22Rv1 (cell line): ENCODE results near the gene SUCO.

Source experiments
- H3K27ac ChIP-seq: fragments of 450-650 bp; 2 replicates; pipeline ENCODE4 v1.5.1; 2017
- CTCF ChIP-seq: fragments of 450-650 bp; IDR thresholded peaks from 2 replicates; pipeline ENCODE4 v1.5.1; 2017; ENCODE audit warnings: mild to moderate bottlenecking
- ZFX ChIP-seq: fragments of 450-650 bp; IDR thresholded peaks from 2 replicates; pipeline ENCODE4 v1.6.1; 2017; ENCODE audit warnings: antibody characterized with exemption, borderline replicate concordance

The SUCO gene

GRCh38 chr1:172626845-172627244 lies 93.9 kb downstream of the SUCO start:
- TF ChIP-seq ZFX (no peak), CTCF (no peak)

GRCh38 chr1:172627702-172628101 lies 94.8 kb downstream of the SUCO start:
- TF ChIP-seq CTCF (no peak), ZFX (no peak)
- no peak overlapping the region for H3K27ac ChIP-seq

More at GRCh38 chr1:172626845-172627244, 93.9 kb downstream of the SUCO start:
- no peak overlapping the region for H3K27ac ChIP-seq

GRCh38 chr1:172628401-172628800 lies 95.5 kb downstream of the SUCO start:
- TF ChIP-seq ZFX, result no peak
- TF ChIP-seq CTCF, result no peak
- no peak overlapping the region for H3K27ac ChIP-seq

GRCh38 chr1:172629170-172629569 lies 96.2 kb downstream of the SUCO start:
- H3K27ac ChIP-seq, result no peak overlapping the region
- TF ChIP-seq ZFX (no peak), CTCF (no peak)

- TF ChIP-seq CTCF, result no peak
- TF ChIP-seq ZFX, result no peak
Measured at GRCh38 chr1:172629638-172630037, 96.7 kb downstream of the SUCO start.

GRCh38 chr1:172630056-172630818 lies 97.3 kb downstream of the SUCO start:
- H3K27ac ChIP-seq, result no peak overlapping the region
- no peak for TF ChIP-seq ZFX
- TF ChIP-seq CTCF, result no peak

More at GRCh38 chr1:172629638-172630037, 96.7 kb downstream of the SUCO start:
- H3K27ac ChIP-seq, result no peak overlapping the region

- TF ChIP-seq CTCF (no peak), ZFX (no peak)
- H3K27ac ChIP-seq, result no peak overlapping the region
Measured at GRCh38 chr1:172630868-172631267, 97.9 kb downstream of the SUCO start.
